ENCODE measurements around the gene CADPS2.
"Not testable (repeated sequence)": the region's sequence is repeated elsewhere in the genome, so short reads cannot be mapped to it uniquely, and the experiment has no call there.

The CADPS2 gene

GRCh38 chr7:122702872-122703510 is 183.3 kb downstream of the CADPS2 start, which contains the start of gene RNF148:
TSS of gene RNF148 (minus strand) at chr7:122702922. CDS start at chr7:122702750, 172 bp downstream.
- DNase-seq = no peak

- no peak for DNase-seq
These were observed 187.2 kb downstream of the CADPS2 start, which contains the start of gene RNF133 for GRCh38 chr7:122699017-122699416. TSS of gene RNF133 (minus strand) at chr7:122699117. CDS start at chr7:122698918, 199 bp downstream.

- DNase-seq = no peak
These were observed 190.4 kb downstream of the CADPS2 start for GRCh38 chr7:122695816-122696215.

GRCh38 chr7:122694697-122695096 is 191.6 kb downstream of the CADPS2 start:
- no peak for DNase-seq

- DNase-seq = no peak
These were observed 193.4 kb downstream of the CADPS2 start for GRCh38 chr7:122692769-122693309.

GRCh38 chr7:122691569-122692235 is 194.6 kb downstream of the CADPS2 start:
- no peak for DNase-seq

- DNase-seq = no peak
These were observed 196.7 kb downstream of the CADPS2 start for GRCh38 chr7:122689346-122690109.

GRCh38 chr7:122688400-122688998 is 197.8 kb downstream of the CADPS2 start:
- no peak for DNase-seq

- no peak for DNase-seq
These were observed 199.8 kb downstream of the CADPS2 start for GRCh38 chr7:122686360-122686878.

GRCh38 chr7:122684504-122684903 is 201.8 kb downstream of the CADPS2 start:
- DNase-seq = no peak

GRCh38 chr7:122682815-122683550 is 203.3 kb downstream of the CADPS2 start:
- no peak for DNase-seq

GRCh38 chr7:122681186-122681585 is 205.1 kb downstream of the CADPS2 start:
- not testable (repeated sequence) for DNase-seq

- DNase-seq = no peak
These were observed 206.4 kb downstream of the CADPS2 start for GRCh38 chr7:122679813-122680212.

- not testable (repeated sequence) for DNase-seq
These were observed 207.0 kb downstream of the CADPS2 start for GRCh38 chr7:122679269-122679709.

- no peak for DNase-seq
These were observed 209.1 kb downstream of the CADPS2 start for GRCh38 chr7:122677149-122677548.

- DNase-seq = no peak
These were observed 209.8 kb downstream of the CADPS2 start for GRCh38 chr7:122676466-122676865.

- DNase-seq = no peak
These were observed 210.6 kb downstream of the CADPS2 start for GRCh38 chr7:122675621-122676020.

- DNase-seq = no peak
These were observed 211.2 kb downstream of the CADPS2 start for GRCh38 chr7:122675011-122675410.

GRCh38 chr7:122674502-122674901 is 211.8 kb downstream of the CADPS2 start:
- DNase-seq = no peak

GRCh38 chr7:122673951-122674350 is 212.3 kb downstream of the CADPS2 start:
- DNase-seq = no peak

- DNase-seq = no peak
These were observed 213.7 kb downstream of the CADPS2 start for GRCh38 chr7:122672536-122672935.

GRCh38 chr7:122663733-122664132 is 222.5 kb downstream of the CADPS2 start:
- DNase-seq = no peak

Measured in activated CD4-positive, alpha-beta T cell treated with anti-CD3 and anti-CD28 coated beads for 1 hour (primary cell).